Measurements from ENCODE around the gene DHRS3.

The DHRS3 gene

GRCh38 chr1:12544992-12545391, 73.0 kb downstream of the DHRS3 start:
- H3K27ac ChIP-seq = no peak overlapping the region

DNA sequence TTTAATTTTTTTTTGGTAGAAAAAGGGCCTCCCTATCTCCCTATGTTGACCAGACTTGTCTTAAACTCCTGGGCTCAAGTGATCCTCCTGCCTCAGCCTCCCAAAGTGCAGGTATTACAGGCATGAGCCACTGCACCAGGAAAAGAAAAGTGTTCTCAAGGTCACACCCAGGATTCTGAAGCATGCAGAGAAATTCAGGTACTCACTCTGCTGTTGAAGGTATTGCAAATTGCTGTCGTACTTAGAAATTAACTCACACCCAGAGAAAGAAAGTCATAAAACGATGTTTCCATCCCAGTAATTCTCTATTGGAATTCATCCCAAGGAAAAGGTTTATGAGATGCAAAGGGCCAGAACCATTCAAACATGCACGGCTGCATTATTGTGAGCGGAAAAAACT, 73.7 kb downstream of the DHRS3 start:
- no peak for TF ChIP-seq CTCF (conservative IDR thresholded peaks at IDR 0.05)
- H3K27ac ChIP-seq = no peak overlapping the region

More at GRCh38 chr1:12544992-12545391, 73.0 kb downstream of the DHRS3 start:
- TF ChIP-seq CTCF (conservative IDR thresholded peaks at IDR 0.05) = no peak

DNA sequence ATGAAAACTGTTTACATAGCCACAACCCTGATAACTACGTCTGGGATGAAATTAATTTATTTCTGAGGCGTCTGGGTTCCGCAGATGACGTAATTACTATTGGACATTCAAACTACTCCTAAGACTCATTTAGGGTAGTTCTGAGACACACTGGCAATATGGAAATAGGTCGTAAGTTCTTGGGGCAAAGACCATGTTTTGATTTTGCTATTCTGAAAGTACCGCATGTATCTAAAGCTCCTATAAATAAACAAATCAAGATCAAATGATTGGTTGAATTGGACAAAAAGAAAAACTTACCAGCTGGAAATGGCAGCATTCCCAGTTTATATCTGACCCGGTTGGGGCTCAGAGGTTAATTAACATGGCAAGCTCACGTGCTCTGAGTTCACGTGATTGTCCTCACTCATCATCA, 74.3 kb downstream of the DHRS3 start:
- TF ChIP-seq CTCF (conservative IDR thresholded peaks at IDR 0.05) = no peak
- H3K27ac ChIP-seq = no peak overlapping the region

- H3K27ac ChIP-seq = no peak overlapping the region
- no peak for TF ChIP-seq CTCF (conservative IDR thresholded peaks at IDR 0.05)
Observed at GRCh38 chr1:12542616-12543592, 75.1 kb downstream of the DHRS3 start.

GRCh38 chr1:12542138-12542465, 75.9 kb downstream of the DHRS3 start:
- no peak overlapping the region for H3K27ac ChIP-seq
- TF ChIP-seq CTCF (conservative IDR thresholded peaks at IDR 0.05) = no peak

DNA sequence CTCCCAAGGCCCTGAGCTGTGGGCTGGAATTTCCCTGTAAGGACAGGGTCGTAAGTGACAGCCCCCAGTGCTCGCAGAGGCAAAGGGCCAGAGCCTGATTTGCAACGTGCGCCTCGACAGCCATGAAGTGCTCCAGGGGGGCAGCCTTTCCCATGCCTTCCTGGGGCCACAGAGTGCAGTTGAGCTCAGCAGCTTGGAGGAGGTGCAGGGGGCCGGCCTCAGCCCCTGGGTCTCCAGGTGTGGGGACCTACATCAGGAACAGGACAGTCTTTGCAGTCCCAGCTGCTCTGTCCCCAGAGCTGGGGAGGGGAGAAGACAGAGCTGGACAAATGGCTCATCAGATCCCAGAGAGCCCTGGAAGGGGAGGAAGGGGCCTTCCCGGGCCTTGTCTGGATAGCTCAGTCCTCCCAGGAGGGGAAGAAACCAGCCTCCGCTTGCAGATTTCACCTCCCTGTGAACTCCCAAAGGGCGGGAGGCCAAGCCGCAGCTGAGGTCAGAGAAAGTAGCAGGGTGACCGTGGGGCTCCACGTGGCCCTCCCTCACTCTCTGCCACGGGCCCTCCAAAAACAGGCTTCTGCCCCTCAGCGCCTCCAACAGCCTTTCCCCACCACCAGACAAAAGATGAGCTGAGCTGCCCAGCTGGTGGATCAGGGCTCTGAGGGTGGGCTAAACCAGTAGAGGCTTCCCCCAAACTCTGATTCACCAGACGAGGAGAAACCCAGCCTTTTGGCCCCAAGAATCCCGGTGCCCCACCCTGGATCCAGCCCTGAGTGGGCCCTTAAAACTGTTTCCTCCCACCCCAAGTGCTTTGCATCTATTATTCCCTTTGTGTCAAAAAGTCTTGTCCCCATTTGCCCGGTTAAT, 76.5 kb downstream of the DHRS3 start:
- no peak overlapping the region for H3K27ac ChIP-seq
- TF ChIP-seq CTCF (conservative IDR thresholded peaks at IDR 0.05) = no peak

GRCh38 chr1:12540580-12541273, 77.3 kb downstream of the DHRS3 start:
- TF ChIP-seq CTCF (conservative IDR thresholded peaks at IDR 0.05) = no peak
- H3K27ac ChIP-seq = no peak overlapping the region
